Hepatocyte (in vitro differentiated cells): ENCODE measurements around the gene BTBD19. TPM values are rescaled to one million over a fixed set of nuclear protein-coding genes. Genes with fewer than 3 reads are reported as not detected.

Source experiments
- DNase-seq: peaks from one replicate; pipeline ENCODE4 v3.0.0-alpha.2; 2016; ENCODE audit warnings: low spot score
- H2AFZ ChIP-seq: fragments of 200-600 bp; sonication (generic); 2 replicates; pipeline ENCODE4 v1.6.0; 2016; ENCODE audit warnings: antibody characterized with exemption, mild to moderate bottlenecking
- H3K27ac ChIP-seq: fragments of 200-600 bp; sonication (generic); 2 replicates; pipeline ENCODE4 v1.5.1; 2016; ENCODE audit warnings: mild to moderate bottlenecking
- H3K27me3 ChIP-seq: fragments of 200-600 bp; sonication (generic); 2 replicates; pipeline ENCODE4 v1.6.1; 2016
- H3K36me3 ChIP-seq: fragments of 200-600 bp; sonication (generic); replicated peaks from 2 replicates; pipeline ENCODE4 v1.5.1; 2016; ENCODE audit warnings: low read depth; ENCODE audit not compliant: insufficient read depth
- H3K4me1 ChIP-seq: fragments of 200-600 bp; sonication (generic); 2 replicates; pipeline ENCODE4 v1.5.1; 2016; ENCODE audit warnings: mild to moderate bottlenecking, moderate library complexity; ENCODE audit not compliant: insufficient read depth
- H3K4me2 ChIP-seq: fragments of 200-600 bp; sonication (generic); 2 replicates; pipeline ENCODE4 v1.6.0; 2016
- H3K4me3 ChIP-seq: fragments of 200-600 bp; sonication (generic); 2 replicates; pipeline ENCODE4 v1.5.1; 2016; ENCODE audit warnings: mild to moderate bottlenecking
- H3K79me2 ChIP-seq: fragments of 200-600 bp; sonication (generic); 2 replicates; pipeline ENCODE4 v1.6.0; 2017; ENCODE audit warnings: mild to moderate bottlenecking
- H3K9me2 ChIP-seq: fragments of 200-600 bp; sonication (generic); replicated peaks from 2 replicates; pipeline ENCODE4 v1.6.0; 2017; ENCODE audit warnings: mild to moderate bottlenecking; ENCODE audit not compliant: insufficient read depth
- H3K9me3 ChIP-seq: fragments of 200-600 bp; sonication (generic); 2 replicates; pipeline ENCODE4 v1.5.1; 2016; ENCODE audit warnings: low read depth, mild to moderate bottlenecking
- H4K20me1 ChIP-seq: fragments of 200-600 bp; sonication (generic); 2 replicates; pipeline ENCODE4 v1.6.0; 2016; ENCODE audit warnings: mild to moderate bottlenecking; ENCODE audit not compliant: insufficient read depth, poor library complexity, severe bottlenecking
- CTCF ChIP-seq: fragments of 200-600 bp; sonication (generic); IDR thresholded peaks from 2 replicates; pipeline ENCODE4 v1.5.1; 2016; ENCODE audit warnings: antibody characterized with exemption, mild to moderate bottlenecking; ENCODE audit not compliant: poor library complexity
- EZH2 ChIP-seq: fragments of 200-600 bp; sonication (generic); IDR thresholded peaks from 2 replicates; pipeline ENCODE4 v1.6.1; 2016; ENCODE audit warnings: antibody characterized with exemption, mild to moderate bottlenecking, borderline replicate concordance
- EZH2phosphoT487 ChIP-seq: fragments of 200-600 bp; sonication (generic); IDR thresholded peaks from one replicate; pipeline ENCODE4 v1.6.1; 2018; ENCODE audit warnings: antibody characterized with exemption, mild to moderate bottlenecking, low read depth, moderate library complexity; ENCODE audit not compliant: unreplicated experiment, severe bottlenecking
- WGBS: methylation state at CpG from one replicate; pipeline ENCODE4 v1.1.6; 2016; ENCODE audit warnings: low lambda C conversion rate; ENCODE audit errors: missing lambda C conversion rate; 5-methylcytosine and 5-hydroxymethylcytosine counted together
- polyA plus RNA-seq: library from polyadenylated mRNA; unstranded; fragments of >200 nt; fragmentation: Nextera tagmentation; extraction: Ambion mirVana; gene quantifications from 2 replicates; pipeline ENCODE4 v1.2.1, GENCODE V29; 2016
- total RNA-seq: library from RNA; depleted of rRNA; stranded (reverse); fragments of >200 nt; gene quantifications from 2 replicates; pipeline ENCODE4 v1.2.3, GENCODE V29; 2014

The BTBD19 gene
- total and polyA plus RNA-seq, 2 experiments from 2014 or later, result 5.5 to 16.8 TPM

- TF ChIP-seq EZH2 (no peak), CTCF (no peak), EZH2phosphoT487 (no peak)
- Histone ChIP-seq H3K4me2 (no peak overlapping the region), H3K27me3 (no peaks in the 10 kb centered on the region), H3K36me3 (no peaks in the 10 kb centered on the region), H3K79me2 (no peaks in the 10 kb centered on the region), H3K4me1 (peaks cover 4% of the 10 kb centered on the region), H4K20me1 (no peaks in the 10 kb centered on the region), H3K9me2 (no peaks in the 10 kb centered on the region), H3K9me3 (no peaks in the 10 kb centered on the region), H3K4me3 (no peak overlapping the region), H2AFZ (no peak overlapping the region), H3K27ac (no peak overlapping the region)
- no peak for DNase-seq
- 59% methylated on average over 2 of the region's 2 CpGs for WGBS
These were observed 41.3 kb downstream of the BTBD19 start for GRCh38 chr1:44849575-44850132.

- 100% methylated on average over 1 of the region's 1 CpG for WGBS
These were observed 43.0 kb downstream of the BTBD19 start for GRCh38 chr1:44851308-44851707.

GRCh38 chr1:44853201-44853600 lies 44.9 kb downstream of the BTBD19 start:
- Histone ChIP-seq H3K4me3 (no peak overlapping the region), H3K4me1 (peaks cover 3% of the 10 kb centered on the region), H2AFZ (no peak overlapping the region), H3K79me2 (no peaks in the 10 kb centered on the region), H3K4me2 (no peak overlapping the region), H4K20me1 (no peaks in the 10 kb centered on the region), H3K9me2 (no peaks in the 10 kb centered on the region), H3K9me3 (no peaks in the 10 kb centered on the region), H3K27me3 (no peaks in the 10 kb centered on the region), H3K27ac (no peak overlapping the region), H3K36me3 (no peaks in the 10 kb centered on the region)
- DNase-seq, result no peak
- over 99% methylated on average over 6 of the region's 6 CpGs for WGBS
- TF ChIP-seq EZH2 (no peak), CTCF (no peak), EZH2phosphoT487 (no peak)

More at GRCh38 chr1:44851308-44851707, 43.0 kb downstream of the BTBD19 start:
- Histone ChIP-seq H3K27ac (no peak overlapping the region), H4K20me1 (no peaks in the 10 kb centered on the region), H2AFZ (no peak overlapping the region), H3K36me3 (no peaks in the 10 kb centered on the region), H3K9me3 (no peaks in the 10 kb centered on the region), H3K79me2 (no peaks in the 10 kb centered on the region), H3K4me2 (no peak overlapping the region), H3K4me1 (peaks cover 4% of the 10 kb centered on the region), H3K9me2 (no peaks in the 10 kb centered on the region), H3K27me3 (no peaks in the 10 kb centered on the region), H3K4me3 (no peak overlapping the region)
- TF ChIP-seq CTCF (no peak), EZH2phosphoT487 (no peak), EZH2 (no peak)
- DNase-seq, result no peak

- TF ChIP-seq CTCF (no peak), EZH2phosphoT487 (no peak), EZH2 (no peak)
- Histone ChIP-seq H3K9me3 (no peaks in the 10 kb centered on the region), H3K4me1 (no peaks in the 10 kb centered on the region), H3K27ac (no peak overlapping the region), H3K79me2 (no peaks in the 10 kb centered on the region), H2AFZ (no peak overlapping the region), H3K27me3 (no peaks in the 10 kb centered on the region), H3K9me2 (no peaks in the 10 kb centered on the region), H3K4me2 (no peak overlapping the region), H3K4me3 (no peak overlapping the region), H4K20me1 (no peaks in the 10 kb centered on the region), H3K36me3 (no peaks in the 10 kb centered on the region)
- 100% methylated on average over 1 of the region's 1 CpG for WGBS
- no peak for DNase-seq
These were observed 46.6 kb downstream of the BTBD19 start for GRCh38 chr1:44854970-44855369.
